ENCODE results near the gene ARMC5.
A peak's percentile ranks its signal among the peaks of the same experiment; 100 is the strongest.
"Not testable (repeated sequence)": the region's sequence is repeated elsewhere in the genome, so short reads cannot be mapped to it uniquely, and the experiment has no call there.

ARMC5 gene

DNA sequence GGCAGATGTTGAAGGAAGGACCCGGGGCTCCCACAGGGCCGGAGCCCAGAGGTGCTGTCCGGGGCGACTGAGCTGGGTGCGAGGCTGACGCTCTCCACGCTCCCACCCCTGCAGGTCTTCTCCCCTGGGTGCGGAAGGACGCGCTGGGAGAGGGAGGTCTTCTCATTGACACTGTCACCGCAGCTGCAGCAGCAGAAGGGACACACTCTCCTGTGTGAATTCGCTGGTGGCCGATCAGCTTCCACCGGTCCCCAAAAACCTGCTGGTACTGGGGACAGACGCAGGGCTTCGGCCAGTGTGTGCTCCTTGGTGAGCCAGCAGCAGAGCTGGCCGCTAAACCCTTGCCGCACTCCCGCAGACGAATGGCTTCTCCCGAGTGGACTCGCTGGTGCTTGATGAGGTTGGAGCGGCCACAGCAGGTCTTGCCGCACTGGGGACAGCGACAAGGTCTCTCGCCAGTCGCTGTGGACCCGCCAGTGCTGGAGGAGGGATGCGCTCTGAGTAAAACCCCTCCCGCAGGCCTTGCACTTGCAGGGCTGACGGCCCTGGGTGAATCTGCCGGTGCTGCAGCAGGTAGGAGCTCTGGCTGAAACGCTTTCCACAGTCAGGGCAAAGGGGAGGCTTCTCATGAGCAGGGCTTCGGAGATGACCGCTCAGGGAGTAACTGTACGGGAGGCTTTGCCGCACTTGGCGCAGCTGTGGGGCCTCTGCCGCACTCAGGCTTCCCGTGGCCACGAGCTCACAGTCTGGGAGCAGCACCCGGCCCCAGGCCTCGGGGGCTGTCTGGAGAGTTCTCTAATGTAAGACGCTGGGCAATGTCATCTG lies 22.9 kb upstream of the ARMC5 start:
- no peak for DNase-seq

GRCh38 chr16:31438414-31438813 lies 20.9 kb upstream of the ARMC5 start:
- DNase-seq: no peak

DNA sequence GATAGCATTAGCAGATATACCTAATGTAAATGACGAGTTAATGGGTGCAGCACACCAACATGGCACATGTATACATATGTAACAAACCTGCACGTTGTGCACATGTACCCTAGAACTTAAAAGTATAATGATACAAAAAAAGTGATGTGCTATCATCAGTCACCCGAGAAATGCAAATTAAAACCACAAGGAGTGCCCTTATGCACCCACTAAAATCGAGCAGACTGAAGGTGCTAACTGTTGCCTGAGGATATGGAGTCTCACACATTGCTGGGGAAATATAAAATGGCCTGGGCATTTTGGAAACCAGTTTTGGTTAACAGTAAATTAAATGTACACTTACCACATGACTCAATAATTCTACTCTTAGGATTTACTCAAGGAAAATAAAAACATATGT lies 20.3 kb upstream of the ARMC5 start:
- DNase-seq: not testable (repeated sequence)

DNA sequence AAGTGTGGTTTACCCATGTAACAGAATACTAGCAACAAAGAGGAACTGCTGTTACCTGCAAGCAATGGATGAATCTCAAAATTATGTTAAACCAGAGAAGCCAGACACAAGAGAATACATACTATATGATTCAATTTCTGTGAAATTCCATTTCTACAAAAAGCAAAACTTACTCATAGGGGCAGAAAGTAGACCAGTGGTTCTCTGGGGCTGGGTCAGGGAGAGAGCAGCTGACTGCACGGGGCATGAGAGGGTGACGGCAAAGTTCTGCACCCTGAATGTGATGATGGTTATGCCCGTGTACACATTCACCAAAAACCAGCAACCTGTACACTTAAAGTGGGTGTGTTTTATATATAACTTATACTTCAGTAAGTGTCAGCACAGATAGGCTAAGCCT lies 19.8 kb upstream of the ARMC5 start:
- DNase-seq: no peak

DNA sequence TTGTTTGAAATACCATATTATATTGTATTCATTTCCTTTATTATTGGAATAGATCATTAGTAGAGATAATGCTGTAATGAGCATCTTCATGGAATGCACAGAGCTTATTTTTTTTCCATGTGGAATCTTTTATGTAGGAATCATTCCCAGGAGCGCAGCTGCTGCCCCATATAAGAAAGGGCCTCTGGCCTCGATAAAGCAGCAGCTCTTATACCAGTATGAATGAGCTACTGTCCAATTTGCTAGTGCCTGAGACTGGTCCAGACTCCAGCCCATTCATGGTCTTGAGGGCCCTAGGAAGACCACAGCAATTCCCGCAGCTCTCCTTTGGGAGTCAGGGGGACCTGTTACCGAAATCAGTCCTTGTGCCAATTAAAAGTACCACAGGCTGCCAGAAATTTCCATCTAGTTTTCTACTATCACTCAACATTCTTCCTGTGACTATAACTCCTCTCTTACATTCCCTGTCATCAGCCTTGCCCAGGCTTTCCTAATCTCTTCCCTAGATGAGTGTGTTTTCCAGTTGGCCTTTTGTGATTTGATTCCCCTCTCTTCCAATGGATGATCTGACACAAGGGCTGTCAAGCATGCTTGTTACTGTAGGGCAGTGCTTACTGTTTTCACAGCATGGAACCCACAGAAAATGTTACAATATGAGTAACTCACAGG lies 18.7 kb upstream of the ARMC5 start:
- DNase-seq: no peak

DNA sequence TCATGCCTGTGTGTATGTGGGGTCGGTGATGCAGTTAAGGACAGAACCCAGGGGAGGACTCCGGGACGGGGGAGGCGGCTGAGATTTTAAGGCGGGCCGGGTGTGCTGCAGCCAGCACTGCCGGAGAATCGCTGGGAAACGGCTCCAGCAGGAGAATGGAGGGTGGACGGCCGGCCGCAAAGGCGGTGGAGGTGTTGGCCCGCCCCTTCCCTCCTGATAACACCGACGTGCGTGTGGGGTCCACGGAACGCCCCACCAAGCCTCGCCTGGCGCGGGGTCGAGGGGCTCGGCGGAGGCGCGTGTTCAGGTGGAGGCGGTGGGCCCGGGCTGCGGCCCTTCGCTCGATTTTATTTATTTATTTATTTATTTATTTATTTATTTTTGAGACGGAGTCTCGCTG lies 17.3 kb upstream of the ARMC5 start:
- DNase-seq: no peak

DNA sequence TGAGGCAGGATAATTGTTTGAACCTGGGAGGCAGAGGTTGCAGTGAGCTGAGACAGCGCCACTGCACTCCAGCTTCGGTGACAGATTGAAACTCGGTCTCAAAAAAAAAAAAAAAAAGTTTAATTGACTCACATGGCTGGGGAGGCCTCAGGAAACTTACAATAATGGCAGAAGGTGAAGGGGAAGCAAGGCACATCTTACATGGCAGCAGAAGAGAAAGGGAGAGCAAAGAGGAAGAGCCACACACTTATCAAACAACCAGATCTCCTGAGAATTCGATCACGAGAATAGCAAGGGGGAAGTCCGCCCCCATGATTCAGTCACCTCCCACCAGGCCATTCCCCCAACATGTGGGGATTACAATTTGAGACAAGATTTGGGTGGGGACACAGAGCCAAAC lies 13.4 kb upstream of the ARMC5 start:
- DNase-seq: not testable (repeated sequence)

GRCh38 chr16:31451201-31451600 lies 8.1 kb upstream of the ARMC5 start:
- DNase-seq: no peak

DNA sequence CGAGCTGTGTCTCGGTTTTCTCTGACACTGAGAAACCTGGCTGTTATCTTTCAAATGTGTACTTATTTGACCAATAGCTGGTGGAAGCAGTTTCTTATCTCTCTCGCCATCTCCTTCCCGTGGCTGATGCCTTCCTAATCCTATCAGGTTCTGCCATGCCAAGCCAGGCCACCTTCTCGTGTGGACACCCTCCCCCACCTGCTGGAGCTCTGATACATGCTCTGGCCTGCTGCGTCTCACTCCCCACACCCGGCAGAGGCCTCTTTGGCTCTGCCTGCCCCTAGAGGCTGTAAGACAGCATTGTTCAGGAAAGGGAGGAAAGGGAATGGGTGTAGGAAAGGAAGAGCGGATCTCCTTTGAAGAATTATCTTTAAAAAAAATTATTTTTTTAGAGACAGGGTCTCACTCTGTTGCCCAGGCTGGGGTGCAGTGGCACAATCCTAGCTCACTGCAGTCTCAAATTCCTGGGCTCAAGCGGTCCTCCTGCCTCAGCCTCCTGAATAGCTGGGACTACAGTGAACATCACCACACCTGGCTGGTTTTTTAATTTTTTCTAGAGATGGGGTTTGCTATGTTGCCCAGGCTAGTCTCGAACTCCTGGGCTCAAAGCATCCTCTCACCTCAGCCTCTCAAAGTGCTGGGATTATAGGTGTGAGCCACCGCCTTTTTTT lies 7.5 kb upstream of the ARMC5 start:
- DNase-seq: no peak

DNA sequence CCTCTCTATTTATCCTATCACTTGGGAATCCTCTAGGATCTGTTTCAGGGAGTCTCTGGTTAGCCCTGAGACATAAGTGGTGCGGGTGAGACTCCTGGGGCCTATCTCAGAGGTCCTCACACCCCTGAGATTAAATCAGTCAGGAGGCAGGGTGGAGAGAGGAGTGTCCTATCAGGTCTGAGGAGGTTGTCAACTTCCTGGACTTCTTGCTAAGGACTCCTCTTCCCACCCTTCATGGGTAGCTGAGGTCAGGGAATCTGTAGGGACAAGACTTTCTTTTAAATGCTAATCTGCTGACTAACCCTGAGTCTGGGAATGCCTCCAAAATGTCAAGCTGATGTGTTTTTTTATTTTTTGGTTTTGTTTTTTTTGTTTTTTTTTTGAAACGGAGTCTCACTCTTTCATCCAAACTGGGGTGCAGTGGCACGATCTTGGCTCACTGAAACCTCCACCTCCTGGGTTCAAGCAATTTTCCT lies 6.6 kb upstream of the ARMC5 start:
- no peak for DNase-seq

DNA sequence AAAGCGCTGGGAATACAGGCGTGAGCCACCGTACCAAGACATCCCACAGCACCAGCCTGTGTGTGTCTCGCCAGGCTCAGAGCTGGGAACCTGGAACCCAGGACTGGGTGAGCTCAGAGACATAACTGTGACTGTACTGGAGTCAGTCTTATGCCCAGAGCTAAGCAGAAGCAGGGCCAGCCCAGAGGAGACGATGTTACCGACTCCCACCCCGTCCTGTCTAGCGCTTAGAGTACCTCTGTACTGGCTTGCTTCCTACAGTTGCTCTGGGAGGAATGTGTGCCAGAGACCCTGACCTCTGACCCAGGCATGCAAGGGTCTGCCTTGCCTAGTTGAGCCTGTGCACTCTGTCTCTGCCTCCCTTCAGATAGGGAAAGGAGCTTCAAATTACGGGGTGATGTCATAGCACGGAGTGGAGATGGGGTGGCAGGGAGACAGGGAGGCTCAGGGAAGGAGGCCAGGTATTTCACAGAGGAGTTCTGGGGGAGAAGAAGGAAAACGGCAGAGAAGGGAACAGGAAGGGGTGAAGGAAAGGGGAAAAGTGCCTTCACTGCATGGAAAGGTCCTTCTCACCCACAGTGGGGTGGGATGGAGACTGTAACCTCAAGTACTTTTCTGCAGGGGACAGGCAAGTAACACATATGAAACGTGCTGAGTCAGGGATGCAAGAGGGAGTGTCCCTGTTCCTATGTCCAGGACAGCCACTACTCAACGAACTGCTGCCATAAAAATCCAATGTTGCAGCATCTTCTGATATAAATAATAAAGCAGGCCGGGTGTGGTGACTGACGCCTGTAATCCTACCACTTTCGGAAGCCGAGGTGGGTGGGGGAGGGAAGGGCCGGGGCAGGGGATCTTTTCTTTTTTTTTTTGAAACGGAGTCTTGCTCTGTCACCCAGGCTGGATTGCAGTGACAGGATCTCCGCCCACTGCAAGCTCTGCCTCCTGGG lies 5.8 kb upstream of the ARMC5 start:
- no peak for DNase-seq

DNA sequence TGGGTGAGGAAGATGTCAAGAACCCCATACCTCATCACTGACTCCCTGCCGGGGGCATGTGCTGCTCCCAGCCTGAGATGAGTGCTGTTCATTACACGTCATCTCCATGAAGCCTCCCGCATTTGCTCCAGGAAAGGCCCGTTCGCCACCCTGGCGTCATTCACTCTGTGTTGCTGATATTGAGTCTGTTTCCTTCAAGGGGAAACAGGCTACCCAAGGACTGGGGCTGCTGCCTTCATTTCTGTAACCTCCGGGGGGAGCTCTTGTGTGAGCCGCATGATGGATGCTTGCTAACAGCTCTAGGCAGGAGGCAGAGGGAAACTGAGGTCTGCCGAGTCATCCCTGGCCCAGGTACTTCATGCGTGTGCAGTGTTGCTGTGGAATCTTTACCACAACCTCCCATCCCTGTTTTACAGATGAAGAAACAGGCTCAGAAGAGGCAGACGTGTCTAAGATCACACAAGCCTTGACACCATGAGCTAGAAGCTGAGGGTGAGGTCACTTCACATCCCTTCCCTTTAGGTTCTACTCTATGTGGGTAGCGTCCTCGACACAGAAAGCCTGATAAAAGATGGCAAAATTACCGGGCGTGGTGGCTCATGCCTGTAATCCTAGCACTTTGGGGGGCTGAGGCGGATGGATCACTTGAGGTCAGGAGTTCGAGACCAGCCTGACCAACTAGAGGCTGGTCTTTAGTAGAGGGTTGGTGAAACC lies 3.5 kb upstream of the ARMC5 start:
- DNase-seq: no peak

DNA sequence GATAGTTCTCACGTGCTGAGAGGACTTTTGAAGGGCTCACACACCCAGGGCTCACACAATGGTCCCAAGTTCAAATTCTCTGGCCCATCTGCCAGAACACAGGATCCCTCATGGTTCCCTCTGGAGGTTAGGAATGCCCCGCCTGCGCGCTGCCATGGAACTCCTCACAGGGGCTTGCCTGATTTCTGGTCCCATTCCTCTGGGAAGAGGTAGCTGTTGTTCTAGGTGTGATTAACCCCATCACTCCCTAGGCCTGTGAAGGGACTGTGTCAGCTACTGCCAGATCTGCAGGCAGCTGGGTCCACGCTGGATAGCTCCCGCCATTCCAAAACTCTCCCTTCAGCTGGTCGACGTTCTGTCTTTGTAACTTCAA lies 2.3 kb upstream of the ARMC5 start:
- DNase-seq: no peak

DNA sequence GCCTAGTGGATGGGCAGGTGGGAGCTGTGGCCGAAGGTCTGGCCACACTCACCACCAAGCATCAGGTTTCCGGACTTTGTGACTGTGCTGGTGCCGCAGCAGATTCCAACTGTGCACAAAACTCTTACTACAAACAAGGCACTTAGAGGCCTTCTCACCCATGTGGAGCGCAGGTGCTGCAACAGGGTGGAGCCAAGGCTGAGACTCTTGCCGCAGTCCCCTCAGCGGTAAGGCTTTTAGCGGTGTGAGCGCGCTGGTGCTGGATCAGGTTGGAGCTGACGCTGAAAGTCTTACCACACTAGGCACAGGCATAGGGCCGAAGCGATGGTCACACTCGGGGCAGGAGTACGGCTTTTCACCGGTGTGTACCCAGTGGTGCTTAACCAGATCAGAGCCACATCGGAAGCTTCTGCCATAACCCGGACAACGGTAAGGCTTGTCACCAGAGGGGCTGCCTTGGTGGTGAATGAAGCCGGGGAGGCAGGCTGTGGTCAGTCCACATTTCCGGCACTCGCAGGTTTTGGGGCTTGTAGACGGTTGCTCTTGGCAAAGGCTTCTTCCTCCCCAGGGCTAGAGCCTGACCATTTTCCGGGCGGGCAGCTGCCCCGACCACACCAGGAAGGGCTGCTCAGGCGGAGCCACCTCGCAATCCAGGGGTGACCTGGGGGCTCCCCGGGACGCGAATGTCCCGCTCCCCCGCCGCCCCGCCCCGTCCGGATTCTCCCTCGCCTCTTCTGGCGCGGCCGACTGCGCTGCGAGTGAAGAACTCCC lies 1.0 kb upstream of the ARMC5 start:
- no peak for DNase-seq

DNA sequence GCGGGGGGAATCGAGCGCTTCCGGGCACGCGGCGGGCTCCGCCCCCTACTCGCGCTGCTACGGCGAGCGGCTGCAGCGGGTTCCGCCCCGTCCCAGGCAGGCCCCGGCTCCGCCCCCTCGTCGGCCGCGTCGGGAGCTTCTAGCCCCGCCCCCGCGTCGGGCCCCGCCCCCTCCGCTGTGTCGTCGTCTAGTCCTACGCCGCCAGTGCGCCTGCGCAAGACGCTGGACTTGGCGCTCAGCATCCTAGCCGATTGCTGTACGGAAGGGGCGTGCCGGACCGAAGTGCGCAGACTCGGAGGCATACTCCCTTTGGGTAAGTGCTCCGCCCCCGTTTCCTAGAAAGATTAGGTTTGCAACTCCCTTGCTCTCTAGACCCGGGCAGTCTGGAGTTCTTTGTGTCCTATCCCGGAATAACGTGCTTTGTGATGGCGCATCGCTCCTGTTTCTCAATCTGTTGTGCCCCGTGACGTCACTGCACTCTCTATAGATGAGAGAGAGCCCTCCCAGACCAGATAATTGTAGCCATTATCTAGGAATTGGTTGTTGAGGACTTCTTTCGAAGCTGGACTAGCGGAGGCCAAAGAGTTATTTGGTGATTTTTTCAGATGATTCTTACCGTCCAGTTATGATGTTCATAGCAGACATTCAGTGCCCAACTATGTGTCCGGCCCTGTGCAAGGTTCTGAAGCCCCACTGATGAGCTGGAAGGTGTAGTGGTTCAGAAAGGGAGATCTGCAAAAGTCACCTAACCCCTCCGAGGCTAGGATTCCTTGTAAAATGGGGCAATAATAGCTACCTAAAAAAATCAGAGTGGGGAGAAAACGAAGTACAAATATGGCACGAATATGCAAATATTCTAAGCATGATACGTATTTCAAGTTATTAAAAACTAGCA lies 633 bp downstream of the ARMC5 start:
- DNase-seq: peak; percentile 100

DNA sequence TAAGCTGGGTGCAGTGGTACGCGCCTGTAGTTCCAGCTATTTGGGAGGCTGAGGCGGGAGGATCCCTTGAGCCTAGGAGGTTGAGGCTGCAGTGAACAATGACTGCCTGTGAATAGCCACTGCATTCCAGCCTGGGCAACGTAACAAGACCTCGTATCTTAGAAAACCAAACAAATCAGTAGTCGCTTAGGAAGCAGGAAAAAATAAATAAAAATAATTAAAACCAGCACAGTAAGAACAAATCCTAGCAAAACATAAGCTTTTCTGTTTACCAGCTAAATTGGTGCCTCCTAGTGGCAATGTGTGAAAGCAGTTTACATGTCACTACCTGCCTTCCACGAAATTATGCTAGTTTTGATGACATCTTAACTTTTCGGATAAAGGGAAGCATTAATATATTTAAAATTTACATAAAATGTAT lies 1.3 kb downstream of the ARMC5 start:
- no peak for DNase-seq

DNA sequence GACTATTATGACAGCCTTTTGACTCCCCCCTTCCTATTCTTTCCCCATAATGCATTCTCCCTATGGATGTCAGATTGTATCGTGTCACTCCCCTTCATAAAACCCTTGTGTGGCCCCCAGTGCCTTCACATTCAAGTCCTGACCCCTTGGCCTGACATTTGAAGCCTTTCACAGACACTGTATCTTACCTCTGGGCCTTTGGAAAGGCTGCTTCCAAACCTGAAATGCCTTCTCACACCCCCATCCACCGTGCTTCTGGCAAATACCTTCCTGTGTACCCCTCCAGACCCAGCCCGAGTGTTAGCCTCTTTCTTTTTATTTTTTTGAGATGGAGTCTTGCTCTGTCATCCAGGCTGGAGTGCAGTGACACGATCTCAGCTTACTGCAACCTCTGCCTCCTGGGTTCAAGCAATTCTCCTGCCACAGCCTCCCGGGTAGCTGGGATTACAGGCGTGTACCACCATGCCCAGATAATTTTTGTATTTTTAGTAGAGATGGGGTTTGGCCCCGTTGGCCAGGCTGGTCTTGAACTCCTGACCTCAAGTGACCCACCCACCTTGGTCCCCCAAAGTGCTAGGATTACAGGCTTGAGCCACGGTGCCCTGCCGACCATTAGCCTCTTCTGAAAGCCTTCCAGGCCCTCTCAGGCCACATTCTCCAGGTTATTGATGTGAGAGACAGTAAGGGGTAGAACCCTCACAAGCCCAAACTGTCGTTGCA lies 2.1 kb downstream of the ARMC5 start:
- DNase-seq: no peak

- DNase-seq: peak; percentile 37
Observed at GRCh38 chr16:31461921-31462804, 2.9 kb downstream of the ARMC5 start.

Data from left hindlimb (tissue), 1 donor.